Adrenal gland (tissue), 12 donors: ENCODE measurements around the gene IQSEC1. TPM values are rescaled to one million over a fixed set of nuclear protein-coding genes. Genes with fewer than 3 reads are reported as not detected.

Experiments
- DNase-seq, 7 donors: peaks; one replicate each; pipeline ENCODE4 v3.0.0-alpha.2; 2019 to 2020
- H3K27ac ChIP-seq, 5 donors: fragments of 200-600 bp; sonication (generic) in 4 of 5; 1 replicate in 3 of 5; 2 replicates in 2 of 5; pipeline versions ENCODE4 v1.5.1 to v1.8.0; 2016 to 2020; ENCODE audit warnings: mild to moderate bottlenecking in 1 of 5
- H3K27me3 ChIP-seq: fragments of 200-600 bp; 2 replicates; pipeline ENCODE4 v1.8.0; 2021
- H3K36me3 ChIP-seq, 2 donors: fragments of 200-600 bp; replicated peaks in 1 of 2; 1 replicate in 1 of 2; 2 replicates in 1 of 2; pipeline versions ENCODE4 v1.5.1 to v1.8.0; 2018 to 2022
- H3K4me1 ChIP-seq, 2 donors: fragments of 200-600 bp; replicated peaks in 1 of 2; 1 replicate in 1 of 2; 2 replicates in 1 of 2; pipeline versions ENCODE4 v1.5.1 to v1.8.0; 2018 to 2021
- H3K4me3 ChIP-seq, 4 donors: fragments of 200-600 bp; sonication (generic) in 3 of 4; one replicate each; pipeline ENCODE4 v1.5.1; 2016 to 2018
- H3K9me3 ChIP-seq, 3 donors: fragments of 200-600 bp; sonication (generic) in 1 of 3; replicated peaks in 1 of 3; 1 replicate in 2 of 3; 2 replicates in 1 of 3; pipeline versions ENCODE4 v1.5.1 to v1.8.0; 2016 to 2021
- POLR2A ChIP-seq, 2 donors: fragments of 450-650 bp; IDR thresholded peaks; one replicate each; pipeline ENCODE4 v1.6.1; 2017; ENCODE audit warnings: antibody characterized with exemption in 2 of 2, mild to moderate bottlenecking in 2 of 2, moderate library complexity in 1 of 2
- WGBS, 4 donors: extraction: QIAGEN DNeasy Blood & Tissue Kit in 2 of 4; methylation state at CpG; one replicate each; pipeline versions ENCODE4 v1.1.5 to v1.1.7; 2013 to 2017; 5-methylcytosine and 5-hydroxymethylcytosine counted together
- intact Hi-C, 2 donors: fragments of 100-400 bp; cut with DNase I; formaldehyde crosslinking; loops; one replicate each; pipeline versions ENCODE4 v1.14.1 to v1.15.0; 2022 to 2023
- polyA plus RNA-seq, 3 donors: library from polyadenylated mRNA; stranded (reverse); fragments of 200-250 nt in 2 of 3; fragments of 350-450 nt in 1 of 3; fragmentation: Illumina TruSeq in 1 of 3; extraction: RNeasy Lipid Tissue Mini Kit (QIAGEN cat#74804) in 1 of 3; gene quantifications; one replicate each; pipeline ENCODE4 v1.2.3, GENCODE V29; 2013 to 2014
- total RNA-seq, 9 donors: library from RNA; depleted of rRNA in 4 of 9; stranded (reverse); fragments of >200 nt in 4 of 9; fragments of 120-200 nt in 1 of 9; fragmentation: NEBNext Ultra II Directional in 1 of 9; extraction: Animal tissue kit (Norgen Biotek cat#: 25700) in 1 of 9; gene quantifications; one replicate each; pipeline versions ENCODE4 v1.1.0 to v1.2.4, GENCODE V29; 2013 to 2023
- TF ChIP-seq, protein P1 (sequence below), 6 experiments: fragments of 450-650 bp in 4 of 6; fragments of 200-600 bp in 2 of 6; sonication (generic) in 1 of 6; IDR thresholded peaks; 1 replicate in 5 of 6; 2 replicates in 1 of 6; pipeline versions ENCODE4 v1.5.1 to v1.8.0; 2016 to 2021; ENCODE audit warnings: antibody characterized with exemption in 6 of 6, mild to moderate bottlenecking in 2 of 6, moderate library complexity in 1 of 6
- donor health status: healthy with polysubstance abuse.
- donor health status: Bipolar disorder and iron deficiency.
- donor health status: DM: yes; HTN: yes; CAD: no.
- donor health status: DM: no; HTN: no; CAD: no.
- donor health status: DM: no; HTN: no; CAD: no.
- donor health status: DM: yes; HTN: yes; CAD: no.

IQSEC1 gene
- total and polyA plus RNA-seq, 12 donors: 24.4 to 133 (median 94.2) TPM

DNA sequence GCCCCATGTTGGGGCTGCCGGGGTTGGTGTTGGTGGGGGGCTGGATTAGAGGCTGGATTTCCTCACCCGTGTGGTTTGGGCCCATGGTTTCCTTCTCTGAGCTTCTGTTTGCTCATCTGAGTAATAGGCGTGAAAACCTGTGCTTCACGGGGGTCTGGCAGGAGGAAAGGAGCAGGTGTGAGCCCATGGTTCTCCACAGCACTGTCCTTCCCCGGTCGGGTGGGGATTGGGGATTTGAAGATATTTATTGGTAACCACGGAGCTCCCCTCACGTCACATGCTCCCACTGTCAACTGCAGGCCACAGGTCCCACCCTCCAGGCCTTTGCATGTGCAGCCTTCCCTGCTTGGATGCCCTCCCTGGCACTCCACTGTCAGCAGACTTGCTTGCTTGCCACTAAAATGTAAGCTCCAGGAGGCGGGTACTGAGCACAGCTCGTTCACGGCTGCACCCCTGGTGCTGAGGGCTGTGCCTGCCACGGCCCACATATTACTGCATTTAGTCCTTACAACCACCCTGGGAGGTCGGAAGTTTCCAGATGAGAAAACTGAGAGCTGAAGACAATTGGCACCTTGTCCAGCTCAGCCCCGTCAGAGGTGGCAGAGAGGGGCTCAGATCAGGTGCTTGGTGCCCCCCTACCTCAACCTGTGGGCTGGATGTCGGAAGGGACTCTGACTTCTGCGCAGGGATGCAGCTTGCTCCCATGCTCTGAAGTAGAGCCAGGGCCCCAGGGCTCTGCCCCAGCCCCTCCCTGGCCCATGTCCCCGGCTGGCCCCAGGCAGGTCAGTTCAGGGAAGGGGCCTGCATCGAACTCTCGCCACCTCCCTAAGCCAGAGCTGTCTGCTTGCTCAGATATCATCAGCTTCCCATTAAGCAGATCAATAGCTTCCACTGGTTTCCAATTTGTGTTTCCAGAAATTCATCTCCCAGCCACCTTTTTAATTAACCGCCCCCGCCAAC is 29.4 kb upstream of the IQSEC1 start:
- intact Hi-C loops: no loop called here

GRCh38 chr3:13099707-13100106 is 26.5 kb upstream of the IQSEC1 start:
- Histone ChIP-seq H3K27me3 (no peaks in the 10 kb centered on the region), H3K4me3 (no peak overlapping the region), H3K4me1 (no peaks in the 10 kb centered on the region), H3K27ac (no peak overlapping the region), H3K36me3 (no peaks in the 10 kb centered on the region), H3K9me3 (no peaks in the 10 kb centered on the region)
- DNase-seq: no peak
- no peak for TF ChIP-seq POLR2A (IDR thresholded peaks at IDR 0.05)
- TF ChIP-seq, protein P1, sequence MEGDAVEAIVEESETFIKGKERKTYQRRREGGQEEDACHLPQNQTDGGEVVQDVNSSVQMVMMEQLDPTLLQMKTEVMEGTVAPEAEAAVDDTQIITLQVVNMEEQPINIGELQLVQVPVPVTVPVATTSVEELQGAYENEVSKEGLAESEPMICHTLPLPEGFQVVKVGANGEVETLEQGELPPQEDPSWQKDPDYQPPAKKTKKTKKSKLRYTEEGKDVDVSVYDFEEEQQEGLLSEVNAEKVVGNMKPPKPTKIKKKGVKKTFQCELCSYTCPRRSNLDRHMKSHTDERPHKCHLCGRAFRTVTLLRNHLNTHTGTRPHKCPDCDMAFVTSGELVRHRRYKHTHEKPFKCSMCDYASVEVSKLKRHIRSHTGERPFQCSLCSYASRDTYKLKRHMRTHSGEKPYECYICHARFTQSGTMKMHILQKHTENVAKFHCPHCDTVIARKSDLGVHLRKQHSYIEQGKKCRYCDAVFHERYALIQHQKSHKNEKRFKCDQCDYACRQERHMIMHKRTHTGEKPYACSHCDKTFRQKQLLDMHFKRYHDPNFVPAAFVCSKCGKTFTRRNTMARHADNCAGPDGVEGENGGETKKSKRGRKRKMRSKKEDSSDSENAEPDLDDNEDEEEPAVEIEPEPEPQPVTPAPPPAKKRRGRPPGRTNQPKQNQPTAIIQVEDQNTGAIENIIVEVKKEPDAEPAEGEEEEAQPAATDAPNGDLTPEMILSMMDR (IDR thresholded peaks at IDR 0.05): no peak
- intact Hi-C loops: loop anchor here in 1 of 2 donors (10.0 kb wide), 1 partner anchor 185 kb away; no protein-coding TSS in a partner anchor
- WGBS, 4 donors: 81 to 88% (median 86%) methylated on average over 10 of the region's 10 CpGs

More for the DNA sequence above, 29.4 kb upstream of the IQSEC1 start:
- no peaks in the 10 kb centered on the region for H3K9me3 ChIP-seq
- 85 to 89% (median 87%) methylated on average over 17 to 21 of the region's 21 CpGs for WGBS, 4 donors
- H3K4me3 ChIP-seq: no peak overlapping the region
- no peaks in the 10 kb centered on the region for H3K36me3 ChIP-seq
- H3K4me1 ChIP-seq: no peaks in the 10 kb centered on the region
- TF ChIP-seq POLR2A (IDR thresholded peaks at IDR 0.05): no peak
- H3K27ac ChIP-seq: no peak overlapping the region
- H3K27me3 ChIP-seq: no peaks in the 10 kb centered on the region
- DNase-seq: no peak

- Histone ChIP-seq H3K4me3 (no peak overlapping the region), H3K27ac (no peak overlapping the region), H3K36me3 (no peaks in the 10 kb centered on the region), H3K9me3 (no peaks in the 10 kb centered on the region), H3K27me3 (no peaks in the 10 kb centered on the region), H3K4me1 (no peaks in the 10 kb centered on the region)
- DNase-seq: no peak
- WGBS, 4 donors: 75 to 83% (median 80%) methylated on average over 9 of the region's 9 CpGs
- TF ChIP-seq POLR2A (IDR thresholded peaks at IDR 0.05): no peak
- TF ChIP-seq, protein P1 (IDR thresholded peaks at IDR 0.05): no peak
- intact Hi-C loops: loop anchor here in 1 of 2 donors (10.0 kb wide), 1 partner anchor 186 kb away; no protein-coding TSS in a partner anchor
These were observed 25.2 kb upstream of the IQSEC1 start for GRCh38 chr3:13098192-13098988.

GRCh38 chr3:13096356-13096755 is 23.1 kb upstream of the IQSEC1 start:
- H3K9me3 ChIP-seq: no peaks in the 10 kb centered on the region
- no peaks in the 10 kb centered on the region for H3K36me3 ChIP-seq
- 93 to 97% (median 95%) methylated on average over 8 of the region's 8 CpGs for WGBS, 4 donors
- H3K27ac ChIP-seq: no peak overlapping the region
- no peaks in the 10 kb centered on the region for H3K27me3 ChIP-seq
- intact Hi-C loops: loop anchor here in 1 of 2 donors (10.0 kb wide), 1 partner anchor 188 kb away; no protein-coding TSS in a partner anchor
- H3K4me1 ChIP-seq: no peaks in the 10 kb centered on the region
- no peak overlapping the region for H3K4me3 ChIP-seq
- DNase-seq: no peak
- no peak for TF ChIP-seq POLR2A (IDR thresholded peaks at IDR 0.05)
- TF ChIP-seq, protein P1 (IDR thresholded peaks at IDR 0.05): no peak
